DMS 273 (cell line): ENCODE data around the gene CERKL.

Experiments used
- DNase-seq: peaks from one replicate; lab custom pipeline; 2025; ENCODE audit not compliant: unreplicated experiment; lab: John Stamatoyannopoulos, UW

The CERKL gene

GRCh38 chr2:181578829-181579228 lies 78.1 kb downstream of the CERKL start:
- no peak for DNase-seq

- DNase-seq: no peak
Measured at GRCh38 chr2:181576431-181576830, 80.5 kb downstream of the CERKL start.

- peak; percentile 50 for DNase-seq
Measured at GRCh38 chr2:181575650-181576025, 81.3 kb downstream of the CERKL start.

GRCh38 chr2:181575024-181575649 lies 81.8 kb downstream of the CERKL start:
- peak; percentile 65 for DNase-seq

- peak; percentile 94 for DNase-seq
Measured at GRCh38 chr2:181574321-181574720, 82.6 kb downstream of the CERKL start.

GRCh38 chr2:181573140-181573736 lies 83.7 kb downstream of the CERKL start:
- peak; percentile 73 for DNase-seq

GRCh38 chr2:181570833-181571661 lies 85.9 kb downstream of the CERKL start:
- DNase-seq: no peak

- DNase-seq: no peak
Measured at GRCh38 chr2:181570059-181570458, 86.8 kb downstream of the CERKL start.

- peak; percentile 24 for DNase-seq
Measured at GRCh38 chr2:181566334-181567032, 90.4 kb downstream of the CERKL start.

- DNase-seq: no peak
Measured at GRCh38 chr2:181563101-181563692, 93.7 kb downstream of the CERKL start.

GRCh38 chr2:181558371-181558770 lies 98.5 kb downstream of the CERKL start:
- DNase-seq: no peak

- DNase-seq: peak; percentile 51
Measured at GRCh38 chr2:181554061-181554830, 102.7 kb downstream of the CERKL start.

- no peak for DNase-seq
Measured at GRCh38 chr2:181553244-181553643, 103.7 kb downstream of the CERKL start.

- no peak for DNase-seq
Measured at GRCh38 chr2:181552808-181553207, 104.1 kb downstream of the CERKL start.

GRCh38 chr2:181546086-181546485 lies 110.8 kb downstream of the CERKL start:
- DNase-seq: no peak

- DNase-seq: no peak
Measured at GRCh38 chr2:181542170-181542569, 114.7 kb downstream of the CERKL start.

GRCh38 chr2:181540421-181540820 lies 116.5 kb downstream of the CERKL start:
- no peak for DNase-seq

- no peak for DNase-seq
Measured at GRCh38 chr2:181536730-181537129, 120.2 kb downstream of the CERKL start.

- DNase-seq: peak; percentile 19
Measured at GRCh38 chr2:181528441-181528840, 128.5 kb downstream of the CERKL start.

- DNase-seq: no peak
Measured at GRCh38 chr2:181527058-181527457, 129.8 kb downstream of the CERKL start.
